Stimulated activated CD4-positive, alpha-beta T cell treated with anti-CD3 and anti-CD28 coated beads, Interleukin-4, amount 100 ng/mL, for 1 hour (primary cell): ENCODE measurements around the gene DDX10.
"Not testable (repeated sequence)": the region's sequence is repeated elsewhere in the genome, so short reads cannot be mapped to it uniquely, and the experiment has no call there.

Experiments
- DNase-seq: peaks from one replicate; pipeline ENCODE4 v3.0.0-alpha.2; 2020

The DDX10 gene

DNA sequence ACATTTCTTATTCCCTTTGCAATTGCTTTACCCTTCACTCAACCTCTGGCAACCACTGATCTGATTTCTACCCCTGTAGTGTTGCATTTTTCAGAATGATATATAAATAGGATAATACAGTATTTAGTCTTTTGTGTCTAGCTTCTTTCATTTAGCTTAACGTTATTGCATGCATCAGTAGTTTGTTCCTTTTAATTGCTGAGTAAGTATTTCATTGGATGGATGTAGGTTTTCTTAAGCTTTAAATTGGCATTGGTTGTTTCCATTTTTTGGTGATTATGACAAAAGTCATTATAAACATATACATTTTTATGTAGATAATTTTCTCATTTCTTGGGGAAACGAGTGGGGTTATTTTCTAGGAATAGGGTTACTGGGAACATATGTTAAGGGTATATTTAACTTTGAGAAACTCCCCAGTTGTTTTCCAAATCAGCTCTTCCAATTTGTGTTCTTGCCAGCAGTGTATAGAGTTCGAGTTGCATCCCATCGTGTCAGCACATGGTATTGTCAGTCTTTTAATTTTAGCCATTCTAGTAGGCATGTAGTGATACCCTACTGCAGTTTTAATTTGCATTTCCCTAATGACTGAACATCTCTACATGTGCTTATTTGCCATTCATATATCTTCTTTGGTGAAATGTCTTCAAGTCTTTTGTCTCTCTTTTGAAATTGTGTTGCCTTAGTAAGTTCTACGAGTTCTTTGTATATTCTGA lies 60.3 kb downstream of the DDX10 start:
- DNase-seq = no peak

DNA sequence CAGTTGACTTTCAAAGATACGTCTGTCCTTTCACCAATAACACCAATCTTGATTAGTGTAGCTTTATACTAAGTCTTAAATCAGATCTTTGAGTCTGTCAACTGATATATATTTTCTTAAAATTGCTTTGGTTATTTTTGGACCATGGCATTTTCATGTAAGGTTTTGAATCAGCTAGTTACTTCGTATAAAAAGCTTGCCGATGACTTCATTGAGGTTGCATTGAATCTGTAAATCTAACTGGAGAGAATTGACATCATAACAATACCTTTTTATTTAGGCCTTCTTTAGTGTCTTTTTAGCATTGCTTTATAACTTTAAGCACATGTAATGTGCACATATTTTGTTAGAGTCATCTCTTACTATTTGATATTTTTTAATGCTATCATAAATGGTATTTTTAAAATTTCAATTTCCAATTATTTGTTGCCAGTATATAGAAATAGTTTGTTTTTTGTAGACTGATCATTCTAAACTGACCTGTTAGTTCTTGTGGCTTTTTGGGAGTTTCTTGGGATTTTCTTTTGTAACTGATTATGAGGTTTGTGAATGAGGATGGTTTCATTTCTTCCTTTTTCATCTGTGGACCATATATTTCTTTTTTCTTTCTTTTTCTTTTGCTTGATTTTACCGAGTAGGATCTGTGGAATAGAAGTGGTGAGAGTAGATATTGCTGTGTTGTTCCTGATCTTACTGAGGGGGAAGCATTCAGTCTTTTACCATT lies 61.4 kb downstream of the DDX10 start:
- DNase-seq = no peak

DNA sequence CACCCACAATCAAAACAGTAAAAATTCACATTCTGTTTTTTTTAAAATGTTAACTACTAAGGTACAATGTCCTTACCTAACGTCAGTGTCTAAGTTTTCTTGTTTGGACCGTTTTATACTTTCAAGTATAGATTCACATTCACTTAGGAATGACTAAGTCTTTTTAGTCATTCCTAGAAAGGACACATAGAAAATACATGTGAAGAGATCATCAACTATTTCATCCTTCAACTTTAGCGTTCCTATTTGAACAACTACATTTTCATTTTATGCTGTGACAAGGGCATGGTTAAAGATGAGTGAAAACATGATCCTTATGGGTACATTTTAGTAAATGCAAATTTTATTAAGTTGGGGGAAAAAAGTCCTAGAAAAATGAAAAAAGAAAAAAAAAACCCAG lies 62.8 kb downstream of the DDX10 start:
- DNase-seq = no peak

DNA sequence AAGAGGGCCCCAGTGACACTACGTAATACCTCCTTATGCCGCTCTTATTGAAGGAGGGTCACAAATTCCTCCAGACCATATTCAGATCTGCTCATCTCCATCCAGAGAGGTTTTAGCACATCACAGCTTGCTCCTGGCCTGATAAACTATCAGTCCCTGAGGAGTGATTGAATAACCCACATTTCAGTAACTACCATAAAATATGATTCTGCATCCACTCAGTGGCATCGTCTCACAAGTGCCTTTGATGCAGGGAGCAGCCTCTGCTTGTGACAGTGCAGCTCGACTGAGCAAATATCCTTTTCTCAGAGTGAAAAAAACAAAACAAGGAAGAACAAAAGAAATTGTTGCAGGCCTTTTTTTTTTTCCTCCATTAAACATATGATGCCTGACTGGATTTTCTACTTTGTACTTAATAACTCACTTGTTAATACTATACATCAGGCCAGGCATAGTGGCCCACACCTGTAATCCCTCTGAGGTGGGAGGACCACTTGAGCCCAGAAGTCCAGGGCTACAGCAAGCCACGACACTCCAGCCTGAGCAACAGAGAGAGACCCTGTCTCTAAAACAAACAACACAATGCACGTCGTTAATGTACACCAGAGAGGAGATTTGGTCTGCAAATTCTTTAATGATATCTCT lies 64.5 kb downstream of the DDX10 start:
- no peak for DNase-seq

DNA sequence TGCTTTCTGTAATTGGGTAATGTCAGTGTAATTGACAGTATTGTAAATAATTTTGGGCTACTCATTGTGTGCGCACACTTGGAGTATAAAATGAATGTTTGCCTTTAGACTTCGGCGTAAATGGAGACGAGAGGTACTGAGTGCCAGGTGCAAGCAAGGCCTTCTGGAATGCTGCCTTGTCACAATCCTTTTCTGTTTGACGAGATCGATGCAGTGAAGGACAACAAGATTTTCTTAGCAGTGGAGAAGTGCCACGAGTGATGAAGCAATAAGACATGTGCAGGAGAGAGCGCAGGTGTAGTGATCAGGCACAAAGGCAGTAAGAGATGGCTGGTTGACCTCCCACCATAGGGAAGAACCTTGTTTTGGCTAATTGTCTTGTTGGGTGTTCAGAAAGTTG lies 67.5 kb downstream of the DDX10 start:
- no peak for DNase-seq

GRCh38 chr11:108733479-108734116 lies 68.7 kb downstream of the DDX10 start:
- no peak for DNase-seq

- DNase-seq = no peak
Measured at GRCh38 chr11:108734283-108734682, 69.4 kb downstream of the DDX10 start.

DNA sequence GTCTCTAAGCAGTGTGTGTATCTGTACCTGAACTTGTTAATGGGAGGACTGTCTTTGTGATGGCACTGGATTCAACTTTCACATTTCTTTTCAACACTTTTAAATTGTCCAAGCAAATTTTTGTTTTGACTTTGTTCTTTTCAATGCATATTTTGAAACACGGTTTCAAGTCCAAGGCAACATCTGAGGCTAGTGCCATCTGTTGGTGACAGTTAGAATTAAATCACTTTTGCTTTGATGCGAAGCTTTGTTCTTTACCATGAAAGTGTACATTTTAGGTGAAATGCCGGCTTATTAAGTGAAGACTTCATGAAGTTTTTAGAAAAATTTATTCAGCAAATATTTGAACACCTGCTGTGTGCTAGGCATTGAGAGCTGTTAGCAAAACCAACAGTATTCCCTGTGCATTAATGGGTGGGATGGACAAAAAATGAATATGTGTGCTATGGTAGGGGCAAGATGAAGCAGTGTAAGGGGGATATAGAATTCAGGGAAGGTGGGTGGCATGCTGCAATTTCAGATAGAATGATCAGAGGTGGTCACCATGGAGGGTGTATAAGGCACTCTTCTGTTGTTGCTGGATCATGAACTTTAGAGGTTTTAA lies 70.2 kb downstream of the DDX10 start:
- no peak for DNase-seq

GRCh38 chr11:108740132-108740531 lies 75.3 kb downstream of the DDX10 start:
- not testable (repeated sequence) for DNase-seq

GRCh38 chr11:108743851-108744250 lies 79.0 kb downstream of the DDX10 start:
- DNase-seq = no peak

- DNase-seq = no peak
Measured at GRCh38 chr11:108748968-108749367, 84.1 kb downstream of the DDX10 start.

DNA sequence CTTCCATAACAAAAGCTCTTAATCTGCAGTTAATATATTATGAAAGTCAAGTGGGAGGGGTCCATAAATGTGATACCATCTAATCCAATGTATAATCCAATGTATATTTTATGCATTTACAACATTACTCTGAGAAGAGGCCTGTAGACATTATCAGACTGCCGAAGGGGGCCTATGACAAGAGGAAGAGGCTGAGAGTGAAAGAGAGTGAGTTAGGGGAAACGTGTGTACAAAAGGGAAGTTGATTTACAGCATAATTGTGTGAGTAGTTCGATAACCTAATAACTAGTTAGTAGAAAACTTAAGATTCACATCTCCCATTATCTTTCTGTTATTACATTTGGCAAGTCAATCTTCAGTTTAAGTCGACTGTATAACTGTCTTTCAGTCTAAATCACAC lies 86.6 kb downstream of the DDX10 start:
- no peak for DNase-seq

GRCh38 chr11:108752297-108752751 lies 87.5 kb downstream of the DDX10 start:
- DNase-seq = no peak

DNA sequence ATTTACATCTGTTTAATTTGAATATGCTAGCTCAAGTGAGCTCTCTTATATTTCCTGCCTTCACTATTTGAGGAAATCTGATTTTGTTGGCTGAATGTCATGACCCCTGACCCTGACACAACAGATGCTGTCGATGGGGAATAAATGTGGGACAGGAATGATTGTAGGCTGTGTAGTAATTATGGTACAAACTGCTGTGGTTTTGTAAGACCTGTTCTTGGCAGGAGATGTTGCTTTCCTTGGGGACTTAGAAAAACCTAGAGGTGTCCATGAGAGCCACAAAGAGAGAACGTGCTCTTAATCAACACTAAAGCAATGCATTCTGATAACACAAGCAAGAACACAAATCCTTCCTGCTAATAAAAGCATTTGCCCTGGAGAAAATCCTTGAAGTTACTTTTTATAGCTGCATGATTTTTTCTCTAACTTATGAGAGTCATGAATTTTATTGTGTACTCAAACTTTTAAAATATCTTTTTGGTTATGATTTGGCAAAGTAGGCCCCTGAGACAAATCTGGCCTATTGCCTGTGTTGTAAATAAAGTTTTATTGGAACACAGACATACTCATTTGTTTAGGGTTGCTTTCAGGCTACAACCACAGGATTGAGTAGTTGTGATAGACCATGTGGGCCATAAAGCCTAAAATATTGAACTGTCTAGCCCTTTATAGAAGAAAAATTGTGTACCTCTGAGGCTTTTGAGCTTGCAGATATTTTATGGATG lies 90.2 kb downstream of the DDX10 start:
- DNase-seq = no peak

DNA sequence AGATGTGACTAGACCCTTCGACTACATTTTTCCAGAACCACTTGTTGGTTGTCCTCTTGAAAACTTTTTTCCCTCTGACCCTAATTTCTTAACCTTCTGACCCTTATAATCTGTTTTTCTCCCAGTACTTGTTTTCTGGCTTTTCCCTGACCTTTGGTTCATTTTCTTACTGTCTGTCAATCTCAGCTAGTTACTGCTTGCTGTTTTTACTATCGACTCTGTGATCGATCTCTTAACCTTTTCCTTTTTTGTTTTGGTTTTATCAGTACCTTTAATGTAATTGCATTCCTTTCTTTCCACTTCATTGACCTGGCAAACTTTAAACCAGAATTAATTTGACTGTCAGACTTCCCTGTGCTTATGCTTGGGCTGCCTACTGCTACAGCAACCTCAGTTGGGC lies 92.8 kb downstream of the DDX10 start:
- DNase-seq = no peak

DNA sequence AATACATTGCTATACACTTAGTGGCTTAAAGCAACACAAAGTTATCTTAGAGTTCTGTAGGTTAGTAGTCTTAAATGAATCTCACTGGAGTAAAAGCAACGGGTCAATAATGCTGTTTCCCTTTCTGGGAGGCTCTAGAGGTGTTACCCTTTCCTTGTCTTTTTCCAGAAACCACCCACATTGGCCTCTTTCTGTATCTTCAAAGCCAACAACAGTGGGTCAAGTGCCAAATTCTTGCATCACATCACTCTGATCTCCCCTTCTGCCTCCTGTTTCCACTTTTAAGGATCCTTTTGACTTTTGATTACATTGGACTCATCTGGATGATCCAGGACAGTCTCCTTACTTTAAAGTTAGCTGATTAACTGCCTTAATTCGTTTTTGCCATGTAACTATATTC lies 93.6 kb downstream of the DDX10 start:
- DNase-seq = no peak

DNA sequence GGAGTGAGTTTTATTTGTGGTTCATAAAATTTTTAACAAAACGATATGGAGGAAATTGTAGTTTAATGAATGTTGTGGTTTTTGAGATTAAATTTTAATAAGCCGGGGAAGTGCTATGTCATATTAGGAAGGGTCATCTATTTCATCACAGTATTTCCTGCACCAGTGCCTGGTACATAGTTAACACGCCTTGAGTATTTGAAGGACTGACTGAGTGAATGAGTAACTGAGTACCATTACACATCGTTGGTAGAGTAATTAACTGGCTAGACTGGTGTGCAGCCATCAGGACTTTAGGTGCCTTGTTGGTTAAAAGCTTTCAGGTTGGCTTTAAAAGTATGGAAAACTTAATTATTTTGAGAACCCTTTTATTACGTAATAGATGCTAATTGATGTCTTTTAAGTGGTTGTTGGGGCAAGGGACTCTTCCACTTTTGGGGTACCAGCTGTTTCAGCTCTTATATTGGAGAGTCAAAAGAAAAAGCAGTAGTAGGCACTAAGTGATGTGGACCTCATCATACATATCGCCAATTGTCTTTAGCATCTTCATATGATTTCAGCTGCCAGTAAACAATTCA lies 101.8 kb downstream of the DDX10 start:
- DNase-seq = no peak

DNA sequence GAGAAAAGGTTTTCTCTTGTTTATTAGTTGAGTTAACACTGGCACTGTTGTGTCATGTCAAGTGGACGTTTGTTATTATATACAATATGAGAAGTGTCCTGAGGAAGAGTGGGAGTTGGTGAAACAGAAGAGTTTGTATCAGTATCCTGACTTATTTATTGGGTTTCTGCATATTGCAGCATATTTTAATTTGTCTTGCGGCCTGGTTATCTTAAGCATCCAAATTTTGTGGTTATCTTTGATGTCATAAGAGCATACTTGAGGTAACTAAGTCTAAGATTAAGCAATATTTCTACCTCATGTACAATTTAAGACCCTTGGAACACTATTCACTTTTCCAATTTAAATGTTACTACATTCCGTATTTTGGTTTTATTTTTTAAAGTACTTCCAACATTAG lies 103.5 kb downstream of the DDX10 start:
- no peak for DNase-seq

DNA sequence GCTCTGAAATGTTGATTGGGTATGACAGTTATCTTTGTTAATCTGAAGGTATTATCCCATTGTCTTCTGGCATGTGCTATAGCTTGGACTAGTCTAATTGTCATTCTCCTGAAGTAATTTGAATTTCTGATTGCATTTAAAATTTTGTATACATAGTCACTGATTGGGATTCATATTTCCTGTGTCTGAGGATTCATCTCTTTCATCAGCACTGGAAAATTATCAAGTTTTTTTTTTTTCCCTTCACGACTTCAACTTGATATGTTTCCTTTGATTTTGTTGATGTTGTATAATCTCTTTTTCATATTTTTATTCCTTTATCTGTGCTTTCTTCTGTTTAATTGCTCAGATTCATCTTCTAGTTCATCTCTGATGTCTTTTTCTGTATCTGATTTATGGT lies 104.1 kb downstream of the DDX10 start:
- no peak for DNase-seq

GRCh38 chr11:108774037-108774730 lies 109.3 kb downstream of the DDX10 start:
- no peak for DNase-seq

DNA sequence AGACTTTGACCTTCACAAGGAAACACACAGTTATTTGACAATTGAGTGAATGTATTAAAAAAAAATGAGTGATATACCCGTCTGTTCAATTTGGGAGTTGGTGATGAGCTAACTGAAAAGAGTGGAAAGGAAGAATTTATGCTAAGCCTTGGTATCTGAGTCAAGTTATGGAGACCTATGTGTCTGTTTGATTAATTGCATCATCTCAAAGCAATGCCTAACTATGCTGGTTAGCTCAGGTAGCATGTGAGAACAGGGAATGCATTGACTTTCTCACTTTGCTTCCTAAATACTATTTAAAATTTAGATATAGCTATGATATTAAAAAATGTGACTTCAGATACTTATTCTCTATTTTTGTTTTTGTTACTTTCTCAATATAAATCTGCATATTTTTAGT lies 110.5 kb downstream of the DDX10 start:
- DNase-seq = no peak
